GM19463 (cell line): ENCODE data around the gene NF1.
"Not testable (repeated sequence)": the region's sequence is repeated elsewhere in the genome, so short reads cannot be mapped to it uniquely, and the experiment has no call there.

Experiments used
- ATAC-seq: cut with Tn5 transposase; IDR thresholded peaks from one replicate; pipeline ENCODE4 v1.9.1; 2021; ENCODE audit warnings: mild to moderate bottlenecking, moderate library complexity; ENCODE audit not compliant: unreplicated experiment

The NF1 gene

DNA sequence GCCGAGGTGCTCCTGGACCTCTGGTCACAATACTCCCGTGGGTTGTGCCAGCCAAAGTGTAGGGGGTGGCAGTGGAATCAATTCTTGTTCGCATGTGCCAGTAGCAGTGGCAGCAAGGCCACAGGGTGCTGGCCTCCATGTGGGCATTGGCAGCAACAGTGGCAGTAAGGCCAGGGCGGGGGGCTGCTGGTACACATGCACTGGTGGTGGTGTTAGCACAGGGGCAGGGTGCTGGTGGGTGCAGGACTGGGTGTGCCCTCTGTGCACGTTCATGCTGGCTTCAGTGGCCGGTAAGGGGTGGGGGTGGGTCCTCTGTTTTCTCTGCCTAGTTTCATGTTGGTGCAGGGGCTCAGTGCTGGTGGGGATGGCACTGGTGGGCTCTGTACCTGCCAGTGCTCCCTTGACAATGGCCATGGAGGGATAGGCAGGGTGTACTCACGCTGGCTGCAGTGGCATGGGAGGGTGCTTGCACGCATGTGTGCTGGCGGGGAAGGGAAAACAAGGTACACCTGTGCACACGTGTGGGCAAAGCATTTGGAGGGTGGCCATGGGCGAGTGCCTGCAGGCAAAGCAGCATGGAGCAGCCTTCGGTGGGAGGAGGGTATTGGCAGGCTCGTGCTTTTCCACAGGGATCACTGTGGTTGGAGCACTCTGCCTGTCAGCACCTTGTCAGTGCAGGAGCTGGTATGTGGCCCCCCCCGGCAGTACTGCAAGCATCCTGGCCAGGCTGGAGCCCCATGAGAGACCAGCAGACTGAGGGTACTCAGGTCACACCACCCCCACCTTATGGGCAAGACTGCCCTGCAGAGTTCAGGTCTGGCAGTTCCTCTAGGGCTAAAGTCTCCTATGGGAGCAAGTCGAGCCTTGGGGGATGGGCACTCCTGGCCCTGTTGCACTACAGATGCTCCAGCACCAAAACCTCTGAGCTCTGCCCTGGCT lies 35.8 kb downstream of the NF1 start:
- no peak for ATAC-seq

DNA sequence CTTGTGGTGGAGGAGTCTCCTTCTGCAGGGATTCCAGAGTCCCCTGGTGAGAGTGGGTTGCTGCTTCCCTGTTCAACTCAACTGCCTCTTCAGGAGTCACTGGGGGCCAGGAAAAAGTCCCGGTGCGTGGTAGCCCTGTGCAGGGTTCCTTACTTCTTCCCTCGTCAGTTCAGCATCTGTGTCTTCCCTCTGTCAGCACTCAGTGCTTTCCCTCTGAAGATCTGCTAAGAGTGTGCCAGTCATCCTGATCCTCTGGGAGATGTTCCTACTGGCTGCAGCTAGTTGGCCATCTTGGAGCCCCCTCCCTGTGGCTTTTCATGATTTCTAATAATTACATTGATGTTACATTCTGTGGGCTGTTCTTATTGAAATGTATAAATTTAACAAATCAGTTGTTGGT lies 36.5 kb downstream of the NF1 start:
- no peak for ATAC-seq

DNA sequence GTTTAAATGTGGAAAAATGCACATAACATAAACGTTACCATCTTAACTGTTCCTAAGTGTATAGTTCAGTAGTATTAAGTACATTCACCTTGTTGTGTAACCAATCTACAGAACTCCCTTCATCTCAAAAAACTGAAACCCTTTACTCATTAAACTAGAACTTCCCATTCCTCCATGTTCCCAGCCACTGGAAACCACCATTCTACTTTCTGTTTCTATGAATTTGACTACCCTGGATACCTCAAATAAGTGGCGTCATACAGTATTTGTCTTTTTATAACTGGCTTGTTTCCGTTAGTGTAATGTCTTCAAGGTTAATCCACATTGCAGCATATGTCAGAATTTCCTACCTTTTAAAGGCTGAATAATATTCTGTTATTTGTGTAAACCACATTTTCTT lies 38.2 kb downstream of the NF1 start:
- no peak for ATAC-seq

DNA sequence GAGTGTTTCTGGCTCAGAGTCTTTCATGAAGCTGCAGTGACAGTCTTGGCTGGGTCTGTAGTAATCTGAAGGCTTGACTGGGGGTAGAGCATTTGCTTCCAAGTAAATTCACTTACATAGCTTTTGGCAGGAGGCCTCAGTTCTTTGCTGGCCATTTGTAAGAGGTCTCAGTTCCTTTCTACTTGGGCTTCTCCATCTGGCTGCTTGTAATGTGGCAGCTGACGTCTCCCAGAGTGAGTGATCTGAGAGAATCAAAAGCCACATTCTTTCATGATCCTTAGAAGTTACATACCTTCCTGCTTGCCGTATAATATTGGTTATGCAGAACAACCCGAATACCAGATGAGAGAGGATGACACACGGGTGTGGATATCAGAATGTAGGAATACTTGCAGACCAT lies 39.8 kb downstream of the NF1 start:
- no peak for ATAC-seq

DNA sequence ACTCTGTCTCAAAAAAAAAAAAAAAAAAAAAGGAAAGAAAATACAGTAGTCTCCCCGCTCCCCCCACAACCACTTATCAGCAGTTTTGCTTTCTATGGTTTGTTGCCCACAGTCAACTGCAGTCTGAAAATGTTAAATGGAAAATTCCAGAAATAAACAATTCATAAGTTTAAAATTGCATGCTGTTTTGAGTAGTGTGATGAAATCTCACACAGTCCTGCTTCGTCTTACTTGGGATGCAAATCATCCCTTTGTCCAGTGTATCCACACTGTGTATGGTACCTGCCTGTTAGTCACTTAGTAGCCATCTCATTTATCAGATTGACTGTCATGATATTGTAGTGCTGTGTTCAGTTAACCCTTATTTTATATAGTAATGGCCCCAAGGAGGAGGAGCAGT lies 41.5 kb downstream of the NF1 start:
- ATAC-seq = no peak

DNA sequence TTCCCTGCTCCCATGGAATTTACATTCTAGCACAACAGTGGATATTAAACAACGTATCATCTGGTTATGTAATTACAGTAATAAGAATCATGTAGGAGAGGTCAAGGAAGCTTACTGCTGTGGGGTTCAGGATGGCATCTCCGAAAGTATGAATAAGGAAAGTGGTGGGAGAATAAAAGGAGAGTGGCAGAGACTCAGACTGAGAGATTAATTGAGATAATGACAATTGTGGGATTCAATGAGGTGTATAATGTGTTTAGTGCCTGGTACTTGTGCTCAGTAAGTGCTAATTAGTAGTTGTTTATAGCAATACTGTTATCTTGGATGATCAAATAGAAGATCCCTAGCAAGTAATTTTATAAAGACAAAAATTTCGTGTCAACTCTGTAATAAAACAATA lies 45.3 kb downstream of the NF1 start:
- no peak for ATAC-seq

DNA sequence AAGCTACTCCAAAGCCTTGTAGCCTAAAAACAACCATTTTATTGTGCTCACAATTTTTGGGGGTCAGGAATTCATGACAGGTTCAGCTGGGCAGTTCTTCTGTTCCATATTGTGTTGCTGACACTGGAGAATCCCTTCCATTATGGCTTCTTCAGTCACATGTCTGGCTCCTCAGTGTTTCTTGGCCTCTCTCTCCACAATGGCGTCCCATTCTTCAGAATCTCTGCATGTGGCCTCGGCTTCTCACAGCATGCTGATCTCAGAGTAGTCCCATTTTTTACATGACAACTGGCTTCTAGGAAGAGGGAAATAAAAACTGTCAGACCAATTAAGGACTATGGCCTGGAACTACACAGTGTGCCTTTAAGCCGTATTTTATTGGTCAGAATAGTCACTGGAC lies 49.7 kb downstream of the NF1 start:
- no peak for ATAC-seq

DNA sequence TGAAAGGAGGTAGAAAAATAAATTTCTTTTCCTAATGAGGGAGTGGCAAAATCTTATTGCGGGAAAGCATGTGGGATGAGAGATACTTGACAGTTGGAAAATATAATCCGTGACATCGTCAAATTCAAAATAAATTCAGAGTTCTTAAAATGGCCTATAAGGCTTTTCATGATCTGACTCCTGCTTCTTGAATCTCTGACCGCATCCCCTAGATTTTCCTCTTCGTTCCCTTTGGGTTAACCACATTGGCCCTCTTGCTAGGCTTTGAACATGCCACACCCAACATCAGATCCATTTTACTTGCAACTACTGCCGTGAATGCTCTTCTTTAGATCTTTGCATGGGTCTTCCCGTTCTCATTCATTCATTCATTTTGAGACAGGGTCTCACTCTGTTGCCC lies 50.1 kb downstream of the NF1 start:
- ATAC-seq = no peak

DNA sequence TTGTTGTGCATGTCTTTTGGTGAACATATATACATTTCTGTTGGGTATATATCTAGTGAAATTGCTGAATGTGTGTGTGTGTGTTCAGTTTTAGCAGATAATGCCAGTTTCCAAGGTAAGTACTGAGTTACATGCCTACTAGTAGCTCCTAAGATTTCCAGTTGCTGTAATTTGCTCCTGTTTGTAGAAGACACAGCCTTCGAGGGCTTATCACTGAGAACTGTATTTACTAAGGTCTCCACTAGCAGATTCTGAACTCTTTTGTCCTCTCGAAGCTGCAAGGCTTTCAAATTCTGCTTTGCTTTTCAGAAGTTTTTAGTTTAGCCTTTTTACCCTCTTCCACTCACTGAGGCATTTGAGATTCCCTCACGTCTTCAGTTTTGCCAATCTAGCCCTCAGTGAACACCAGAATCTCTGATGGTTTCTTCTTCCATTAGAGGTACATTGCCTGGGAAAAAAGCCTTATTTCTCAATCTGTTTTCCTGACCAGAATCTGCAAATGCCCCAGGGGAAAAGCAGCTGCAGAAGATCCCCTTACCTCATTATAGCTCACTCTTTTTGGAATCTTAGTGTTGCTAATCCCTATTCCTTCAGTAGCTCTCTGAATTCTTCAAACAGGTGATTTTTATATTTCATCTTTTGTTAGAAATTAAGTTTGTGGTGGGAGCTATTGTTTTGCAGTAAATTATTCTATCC lies 52.9 kb downstream of the NF1 start:
- no peak for ATAC-seq

DNA sequence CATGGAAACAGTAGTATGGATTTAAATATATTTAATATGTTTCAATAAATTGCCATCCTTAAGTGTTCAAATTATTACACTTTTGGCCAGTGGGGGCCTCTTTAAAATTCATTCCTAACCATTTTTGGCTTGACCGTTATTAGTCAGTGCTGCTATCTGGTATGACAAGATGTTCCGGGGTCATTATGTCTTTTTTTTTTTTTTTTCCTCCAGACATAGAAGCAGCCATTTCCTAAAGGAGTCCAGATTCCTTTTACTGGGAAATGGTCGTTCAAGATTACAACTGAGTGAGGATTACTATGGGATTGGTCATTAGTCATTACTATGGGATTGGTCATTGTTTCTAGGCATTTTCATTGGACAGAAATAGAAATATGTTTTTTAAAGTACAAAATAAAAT lies 53.4 kb downstream of the NF1 start:
- no peak for ATAC-seq

DNA sequence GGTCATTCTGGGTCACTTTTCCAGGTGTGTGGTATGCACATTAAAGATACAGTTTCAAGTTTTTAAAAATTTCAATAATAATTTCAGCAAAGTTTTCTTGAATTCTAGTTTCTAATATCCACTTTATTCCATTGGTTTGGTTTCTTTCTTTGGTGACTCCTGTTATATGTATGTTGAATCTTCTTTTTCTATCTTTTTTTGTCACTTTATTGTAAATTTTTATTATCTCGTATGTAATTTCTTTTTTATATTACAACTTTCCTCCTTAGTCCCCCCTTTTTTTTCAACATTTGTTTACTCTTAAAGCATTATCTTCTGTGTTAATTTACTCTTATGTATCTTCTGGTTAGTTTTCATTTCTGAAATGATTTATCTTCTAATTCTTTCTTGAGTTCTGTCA lies 57.5 kb downstream of the NF1 start:
- ATAC-seq = no peak

DNA sequence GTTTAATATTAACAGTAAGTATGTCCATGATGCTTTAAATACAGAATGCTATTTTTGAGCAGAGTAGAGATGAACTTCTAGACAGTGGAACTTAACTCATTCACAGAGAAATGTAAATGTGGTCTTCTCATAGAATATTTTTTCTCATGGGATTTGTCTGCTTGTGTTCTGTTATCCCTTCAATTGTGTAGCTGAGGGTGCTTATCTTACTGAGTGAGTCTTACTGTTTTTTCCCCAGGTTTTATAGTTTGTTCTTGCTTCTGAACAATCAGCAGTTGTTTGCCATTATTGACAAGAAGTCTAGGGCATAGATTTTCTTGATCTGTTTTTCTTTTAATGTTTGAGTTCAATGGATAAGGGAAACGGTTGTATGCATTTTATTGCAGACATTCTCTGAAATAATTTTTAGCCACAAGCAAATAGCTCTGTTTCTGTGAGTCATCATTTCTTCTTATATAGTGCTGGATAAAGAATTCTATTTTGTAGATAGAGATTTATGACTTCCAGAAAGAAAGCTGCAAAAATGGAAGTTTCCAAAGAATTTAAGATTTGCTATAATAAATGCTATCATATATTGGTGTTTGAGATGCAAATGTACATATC lies 60.5 kb downstream of the NF1 start:
- ATAC-seq = no peak

DNA sequence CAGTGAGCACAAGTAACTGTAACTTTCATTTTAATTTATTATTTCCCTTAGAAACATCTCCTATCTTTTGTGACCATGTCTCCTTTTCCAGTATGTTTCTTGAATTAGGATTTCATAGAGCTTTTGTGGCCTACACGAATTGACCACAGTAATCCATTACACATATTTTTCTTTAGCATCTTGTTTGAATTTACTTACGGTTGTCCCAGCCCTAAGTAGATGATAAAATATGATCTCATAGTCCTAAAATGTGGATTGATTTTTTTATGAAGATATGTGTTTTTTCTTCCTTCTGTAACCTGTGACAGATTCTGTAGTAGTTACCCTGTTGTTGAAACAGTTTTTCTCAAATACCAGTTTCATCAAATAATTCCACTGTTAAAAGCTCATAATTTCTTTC lies 61.5 kb downstream of the NF1 start:
- no peak for ATAC-seq

DNA sequence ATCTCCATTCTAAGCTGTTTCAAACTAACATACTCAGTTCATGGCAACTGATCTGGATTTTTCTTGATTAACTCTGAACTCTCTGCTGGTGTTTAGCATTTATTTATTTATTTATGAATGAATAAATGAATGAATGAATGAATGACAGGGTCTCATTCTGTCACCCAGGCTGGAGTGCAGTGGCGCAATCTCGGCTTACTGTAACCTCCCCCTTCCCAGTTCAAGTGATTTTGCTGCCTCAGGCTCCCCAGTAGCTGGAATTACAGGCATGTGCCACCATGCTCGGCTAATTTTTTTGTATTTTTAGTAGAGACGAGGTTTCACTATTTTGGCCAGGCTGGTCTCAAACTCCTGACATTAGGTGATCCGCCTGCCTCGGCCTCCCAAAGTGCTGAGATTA lies 62.1 kb downstream of the NF1 start:
- not testable (repeated sequence) for ATAC-seq

DNA sequence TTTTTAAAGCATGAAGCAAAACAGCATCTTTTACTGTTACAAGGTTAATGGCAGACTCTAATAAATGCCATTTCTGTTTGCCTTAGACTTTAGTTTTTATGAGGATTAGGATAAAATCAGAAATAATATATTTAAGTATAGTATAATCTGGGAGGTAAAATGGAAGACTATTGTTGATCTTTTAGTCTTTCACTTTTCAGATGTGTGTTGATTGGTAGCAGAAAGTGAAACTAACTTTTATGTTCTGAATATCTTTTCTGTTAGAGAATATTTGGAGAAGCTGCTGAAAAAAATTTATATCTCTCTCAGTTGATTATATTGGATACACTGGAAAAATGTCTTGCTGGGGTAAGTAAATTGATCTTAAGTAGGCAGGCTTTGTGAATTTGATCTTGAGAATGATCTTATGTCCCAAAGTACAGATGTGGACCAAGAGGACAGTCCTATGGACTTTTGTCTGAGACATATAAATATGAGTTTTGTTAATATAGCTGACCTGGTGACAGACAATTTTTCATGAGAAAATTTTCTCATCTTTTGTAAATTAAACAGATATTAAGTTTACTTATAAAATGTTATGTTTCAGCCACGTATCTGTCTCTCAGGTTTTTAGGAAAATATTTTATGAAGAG lies 64.1 kb downstream of the NF1 start:
- no peak for ATAC-seq

DNA sequence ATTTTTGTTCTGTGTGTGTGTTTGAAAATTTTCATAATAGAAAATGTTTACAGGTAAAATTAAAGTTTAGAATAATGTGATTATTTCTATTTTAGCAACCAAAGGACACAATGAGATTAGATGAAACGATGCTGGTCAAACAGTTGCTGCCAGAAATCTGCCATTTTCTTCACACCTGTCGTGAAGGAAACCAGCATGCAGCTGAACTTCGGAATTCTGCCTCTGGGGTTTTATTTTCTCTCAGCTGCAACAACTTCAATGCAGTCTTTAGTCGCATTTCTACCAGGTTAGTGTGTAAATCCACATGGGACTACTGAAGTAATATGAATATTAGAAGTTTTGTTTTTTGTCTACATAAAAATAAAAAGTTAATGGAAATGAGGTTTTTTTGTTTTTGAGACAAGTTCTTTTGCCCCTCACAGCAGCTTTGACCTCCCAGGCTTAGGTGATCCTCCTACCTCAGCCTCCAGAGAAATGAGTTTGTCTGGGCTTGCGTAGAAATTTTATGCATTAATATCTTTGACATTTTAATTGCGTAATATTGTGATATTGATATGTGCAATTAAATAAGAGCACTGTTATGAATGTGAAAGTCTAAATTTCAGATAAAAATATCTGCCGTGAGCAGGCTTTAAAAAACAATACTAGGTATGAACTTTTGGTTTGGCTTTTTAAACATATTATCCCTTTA lies 68.5 kb downstream of the NF1 start:
- ATAC-seq = no peak

DNA sequence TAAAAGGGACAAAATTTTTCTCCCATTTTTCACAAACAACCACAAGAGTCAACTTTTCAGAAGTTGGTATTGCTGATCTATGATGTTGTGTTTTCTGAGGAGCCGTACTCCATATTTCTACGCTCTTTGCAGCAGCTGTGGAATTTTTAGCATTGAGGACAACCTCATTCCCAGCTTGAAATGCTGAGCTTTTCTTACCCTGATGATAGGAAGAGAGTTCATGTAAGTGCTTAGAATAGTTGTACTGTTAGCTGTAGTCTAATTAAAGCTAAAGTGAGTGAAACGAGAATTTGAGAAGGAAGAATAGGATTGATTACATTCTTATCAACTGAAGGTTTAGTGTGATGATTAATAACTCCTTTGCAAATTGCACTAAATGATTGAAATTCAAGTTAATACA lies 72.3 kb downstream of the NF1 start:
- ATAC-seq = no peak

DNA sequence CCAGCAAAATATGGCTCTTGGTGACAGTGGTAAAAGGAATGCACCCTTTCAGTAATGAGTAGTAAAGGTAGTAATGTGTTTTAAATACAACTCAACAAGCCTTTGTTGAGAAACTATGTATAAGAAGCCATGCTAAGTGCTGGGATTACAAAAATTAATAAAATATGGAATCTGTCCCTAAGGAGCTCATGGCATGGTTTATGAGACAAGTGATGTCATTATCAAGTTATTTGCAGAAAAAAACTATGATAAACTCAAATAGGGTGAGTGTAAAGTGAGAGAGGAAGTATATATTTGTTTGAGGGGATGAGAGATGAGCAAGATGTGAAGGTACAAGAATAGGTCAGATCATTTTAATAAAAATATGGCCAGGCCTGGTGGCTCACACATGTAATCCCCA lies 76.9 kb downstream of the NF1 start:
- ATAC-seq = no peak

DNA sequence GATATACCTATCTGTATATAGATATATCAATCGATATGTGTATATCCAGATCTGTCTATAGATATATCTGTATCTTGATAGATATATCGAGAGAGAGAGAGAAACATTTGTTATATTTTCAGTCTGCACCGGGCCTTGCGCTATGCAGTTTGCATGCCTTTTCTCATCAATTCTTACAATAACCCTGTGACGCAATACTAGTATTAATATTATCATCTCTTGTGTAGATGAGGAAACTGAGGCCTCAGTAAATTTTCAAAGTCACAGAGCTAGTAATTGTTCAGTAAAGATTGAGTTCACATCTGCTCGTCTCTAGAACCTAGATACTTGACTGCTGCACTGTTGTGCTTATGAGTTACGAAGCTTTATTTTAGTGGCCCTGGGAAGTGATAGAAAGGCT lies 77.6 kb downstream of the NF1 start:
- no peak for ATAC-seq

DNA sequence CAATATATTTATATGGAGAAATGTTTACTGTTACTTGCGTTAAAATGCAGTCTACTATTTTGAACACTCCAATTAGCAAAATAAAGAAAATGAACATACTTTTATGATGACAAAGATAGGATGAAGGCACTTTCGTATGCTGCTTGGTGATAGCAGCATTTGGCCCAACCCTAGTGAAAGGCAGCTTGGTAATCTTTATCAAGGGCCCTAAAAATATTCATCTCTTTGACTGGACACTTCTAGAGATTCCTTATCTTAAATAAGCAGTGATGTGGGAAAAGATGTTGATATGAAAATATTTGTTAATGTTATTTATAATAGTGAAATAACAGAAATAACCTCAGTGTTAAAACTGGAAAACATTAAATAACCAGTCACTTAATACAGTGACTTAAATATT lies 79.4 kb downstream of the NF1 start:
- ATAC-seq = no peak

DNA sequence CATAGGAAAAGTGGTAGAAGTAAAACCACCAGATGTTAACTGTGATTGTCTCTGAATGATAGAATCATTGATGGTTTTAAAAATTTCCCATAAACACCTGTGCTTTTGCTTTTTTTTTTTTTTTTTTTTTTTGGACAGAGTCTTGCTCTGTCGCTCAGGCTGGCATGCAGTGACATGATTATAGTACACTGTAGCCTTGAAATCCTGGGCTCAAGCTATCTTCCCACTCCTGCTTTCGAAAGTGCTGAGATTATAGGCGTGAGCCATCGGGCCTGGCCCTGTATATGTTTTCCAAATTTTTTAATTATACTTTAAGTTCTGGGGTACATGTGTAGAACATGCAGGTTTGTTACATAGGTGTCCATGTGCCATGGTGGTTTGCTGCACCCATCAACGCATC lies 80.5 kb downstream of the NF1 start:
- ATAC-seq = no peak
